Epithelial cell of esophagus (primary cell): ENCODE results near the gene IBTK.

Experiments
- DNase-seq: peaks from one replicate; pipeline ENCODE4 v3.0.0; 2010; ENCODE audit warnings: low read depth
- H3K4me3 ChIP-seq: 2 replicates; pipeline ENCODE4 v1.5.1; 2011; ENCODE audit warnings: mild to moderate bottlenecking, low read length, control low read depth
- CTCF ChIP-seq: IDR thresholded peaks from 2 replicates; pipeline ENCODE4 v1.5.1; 2011; ENCODE audit warnings: low read depth, mild to moderate bottlenecking, low read length, control low read depth, inconsistent platforms; ENCODE audit not compliant: insufficient read depth; ENCODE audit errors: missing control alignments

The IBTK gene

GRCh38 chr6:82145926-82146452, 101.6 kb downstream of the IBTK start:
- TF ChIP-seq CTCF: no peak
- no peak overlapping the region for H3K4me3 ChIP-seq
- no peak for DNase-seq

- H3K4me3 ChIP-seq: no peak overlapping the region
- no peak for TF ChIP-seq CTCF
- peak; percentile 95 for DNase-seq
Measured at GRCh38 chr6:82144852-82145340, 102.6 kb downstream of the IBTK start.

- peak; percentile 95 for DNase-seq
- H3K4me3 ChIP-seq: no peak overlapping the region
- no peak for TF ChIP-seq CTCF
Measured at GRCh38 chr6:82144007-82144851, 103.3 kb downstream of the IBTK start.

- DNase-seq: no peak
- TF ChIP-seq CTCF: no peak
- H3K4me3 ChIP-seq: no peak overlapping the region
Measured at GRCh38 chr6:82143041-82143481, 104.5 kb downstream of the IBTK start.

GRCh38 chr6:82142524-82142923, 105.0 kb downstream of the IBTK start:
- DNase-seq: no peak
- no peak overlapping the region for H3K4me3 ChIP-seq
- no peak for TF ChIP-seq CTCF

- TF ChIP-seq CTCF: no peak
- peak; percentile 39 for DNase-seq
Measured at GRCh38 chr6:82138075-82138791, 109.3 kb downstream of the IBTK start.

More at GRCh38 chr6:82138075-82138791, 109.3 kb downstream of the IBTK start:
- H3K4me3 ChIP-seq: no peak overlapping the region
